ENCODE results near the gene STXBP1. TPM values are rescaled to one million over a fixed set of nuclear protein-coding genes. Genes with fewer than 3 reads are reported as not detected.

STXBP1 gene
- polyA plus RNA-seq, 3 donors, result 28.9 to 35.2 (median 30.2) TPM

GRCh38 chr9:127667906-127668305, 55.8 kb downstream of the STXBP1 start:
- no peak for DNase-seq (ENCODE audit: extremely low read depth in 1 of 11, low read depth in 9 of 11, low spot score in 4 of 11)

- no peak for DNase-seq (ENCODE audit: extremely low read depth in 1 of 11, low read depth in 9 of 11, low spot score in 4 of 11)
Measured at GRCh38 chr9:127673234-127673633, 61.2 kb downstream of the STXBP1 start.

- no peak for DNase-seq (ENCODE audit: extremely low read depth in 1 of 11, low read depth in 9 of 11, low spot score in 4 of 11)
Measured at GRCh38 chr9:127676638-127677037, 64.6 kb downstream of the STXBP1 start.

- no peak for DNase-seq (ENCODE audit: extremely low read depth in 1 of 11, low read depth in 9 of 11, low spot score in 4 of 11)
Measured at GRCh38 chr9:127679506-127679905, 67.4 kb downstream of the STXBP1 start.

GRCh38 chr9:127680226-127680625, 68.1 kb downstream of the STXBP1 start:
- DNase-seq (ENCODE audit: extremely low read depth in 1 of 11, low read depth in 9 of 11, low spot score in 4 of 11), result no peak

- no peak for DNase-seq (ENCODE audit: extremely low read depth in 1 of 11, low read depth in 9 of 11, low spot score in 4 of 11)
Measured at GRCh38 chr9:127680846-127681245, 68.8 kb downstream of the STXBP1 start.

- no peak for DNase-seq (ENCODE audit: extremely low read depth in 1 of 11, low read depth in 9 of 11, low spot score in 4 of 11)
Measured at GRCh38 chr9:127682351-127683136, 70.5 kb downstream of the STXBP1 start.

- DNase-seq (ENCODE audit: extremely low read depth in 1 of 11, low read depth in 9 of 11, low spot score in 4 of 11), result no peak
Measured at GRCh38 chr9:127683723-127684122, 71.6 kb downstream of the STXBP1 start.

- DNase-seq (ENCODE audit: extremely low read depth in 1 of 11, low read depth in 9 of 11, low spot score in 4 of 11), result no peak
Measured at GRCh38 chr9:127684576-127684975, 72.5 kb downstream of the STXBP1 start.

- no peak for DNase-seq (ENCODE audit: extremely low read depth in 1 of 11, low read depth in 9 of 11, low spot score in 4 of 11)
Measured at GRCh38 chr9:127686461-127687393, 74.7 kb downstream of the STXBP1 start.

GRCh38 chr9:127689329-127690000, 77.4 kb downstream of the STXBP1 start:
- DNase-seq (ENCODE audit: extremely low read depth in 1 of 11, low read depth in 9 of 11, low spot score in 4 of 11), result no peak

- DNase-seq (ENCODE audit: extremely low read depth in 1 of 11, low read depth in 9 of 11, low spot score in 4 of 11), result no peak
Measured at GRCh38 chr9:127690735-127691134, 78.7 kb downstream of the STXBP1 start.

GRCh38 chr9:127692071-127692470, 80.0 kb downstream of the STXBP1 start:
- no peak for DNase-seq (ENCODE audit: extremely low read depth in 1 of 11, low read depth in 9 of 11, low spot score in 4 of 11)

GRCh38 chr9:127693143-127693542, 81.1 kb downstream of the STXBP1 start:
- DNase-seq (ENCODE audit: extremely low read depth in 1 of 11, low read depth in 9 of 11, low spot score in 4 of 11), result no peak

- no peak for DNase-seq (ENCODE audit: extremely low read depth in 1 of 11, low read depth in 9 of 11, low spot score in 4 of 11)
Measured at GRCh38 chr9:127693697-127694096, 81.6 kb downstream of the STXBP1 start.

- no peak for DNase-seq (ENCODE audit: extremely low read depth in 1 of 11, low read depth in 9 of 11, low spot score in 4 of 11)
Measured at GRCh38 chr9:127694890-127695720, 83.0 kb downstream of the STXBP1 start.

- no peak for DNase-seq (ENCODE audit: extremely low read depth in 1 of 11, low read depth in 9 of 11, low spot score in 4 of 11)
Measured at GRCh38 chr9:127697575-127697974, 85.5 kb downstream of the STXBP1 start.

GRCh38 chr9:127698386-127698785, 86.3 kb downstream of the STXBP1 start:
- DNase-seq (ENCODE audit: extremely low read depth in 1 of 11, low read depth in 9 of 11, low spot score in 4 of 11), result no peak

Measured in renal cortex interstitium (tissue), 11 donors.